SKM-1 (cell line): ENCODE results near the gene PMM1.
A peak's percentile ranks its signal among the peaks of the same experiment; 100 is the strongest.
"Not testable (repeated sequence)": the region's sequence is repeated elsewhere in the genome, so short reads cannot be mapped to it uniquely, and the experiment has no call there.

Source experiments
- DNase-seq: peaks from one replicate; lab custom pipeline; 2025; ENCODE audit not compliant: unreplicated experiment; lab: John Stamatoyannopoulos, UW

PMM1 gene

DNA sequence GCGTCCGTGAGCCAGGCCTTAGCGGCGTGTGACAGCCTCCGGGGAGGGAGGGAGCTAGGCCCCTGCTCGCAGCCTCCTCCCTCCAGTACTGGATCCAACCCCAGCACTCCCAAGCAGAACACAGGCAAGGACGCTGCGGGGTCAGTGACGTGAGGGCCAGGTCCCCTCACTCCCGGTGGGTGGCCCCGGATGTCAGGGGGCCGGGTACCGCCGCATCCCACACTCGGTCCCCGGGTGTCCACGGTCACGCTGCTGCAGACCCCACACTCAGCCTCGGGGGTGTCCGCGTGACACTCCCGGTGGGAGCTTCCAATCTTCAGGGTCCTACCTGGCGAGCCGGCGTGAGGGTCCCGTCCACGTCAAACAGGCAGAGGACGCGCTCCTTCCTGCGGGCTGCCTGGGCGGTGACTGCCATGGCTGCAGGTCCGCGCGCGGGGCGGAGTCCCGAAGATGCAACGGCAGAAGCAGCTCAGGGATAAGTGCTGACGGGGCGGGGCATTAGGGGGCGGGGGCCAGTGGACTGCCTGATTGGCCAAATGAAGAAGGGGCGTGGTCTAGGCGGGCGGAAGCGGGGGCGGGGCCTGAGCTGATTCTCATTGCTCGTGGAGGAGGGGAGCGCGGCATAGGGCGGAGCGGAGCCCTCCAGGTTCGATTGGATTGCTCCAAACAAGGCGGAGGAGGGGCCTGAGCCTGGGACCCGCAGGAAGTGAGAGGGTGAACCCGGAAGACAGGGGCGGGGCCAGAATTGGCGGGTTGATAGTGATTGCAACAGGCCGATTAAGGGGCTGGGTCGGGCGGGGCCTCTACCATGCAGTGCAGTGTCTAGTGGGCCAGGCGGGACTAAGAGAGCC is at the start of gene PMM1:
TSS of gene PMM1 (minus strand) at position 450 of the 851 bp plus-strand sequence. CDS start at position 415, 35 bp downstream.
- DNase-seq: peak; percentile 99

- no peak for DNase-seq
Observed at GRCh38 chr22:41638748-41639147, 49.1 kb upstream of the PMM1 start.

GRCh38 chr22:41638124-41638523 is 48.5 kb upstream of the PMM1 start:
- no peak for DNase-seq

DNA sequence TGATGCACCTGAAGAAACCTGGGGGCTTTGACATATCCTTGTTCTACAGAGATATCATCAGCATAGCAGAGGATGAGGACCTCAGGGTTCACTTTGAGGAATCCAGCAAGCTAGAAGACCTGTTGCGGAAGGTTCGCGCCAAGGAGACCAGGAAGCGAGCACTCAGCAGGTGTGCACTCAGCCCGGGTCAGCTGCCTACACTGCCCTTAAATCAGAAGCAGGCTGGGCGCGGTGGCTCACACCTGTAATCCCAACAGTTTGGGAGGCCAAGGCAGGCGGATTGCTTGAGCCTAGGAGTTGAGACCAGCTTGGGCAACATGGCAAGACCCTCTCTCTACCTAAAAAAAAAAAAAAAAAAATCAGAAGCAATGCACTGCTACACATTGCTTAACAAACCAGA is 48.0 kb upstream of the PMM1 start:
- not testable (repeated sequence) for DNase-seq

DNA sequence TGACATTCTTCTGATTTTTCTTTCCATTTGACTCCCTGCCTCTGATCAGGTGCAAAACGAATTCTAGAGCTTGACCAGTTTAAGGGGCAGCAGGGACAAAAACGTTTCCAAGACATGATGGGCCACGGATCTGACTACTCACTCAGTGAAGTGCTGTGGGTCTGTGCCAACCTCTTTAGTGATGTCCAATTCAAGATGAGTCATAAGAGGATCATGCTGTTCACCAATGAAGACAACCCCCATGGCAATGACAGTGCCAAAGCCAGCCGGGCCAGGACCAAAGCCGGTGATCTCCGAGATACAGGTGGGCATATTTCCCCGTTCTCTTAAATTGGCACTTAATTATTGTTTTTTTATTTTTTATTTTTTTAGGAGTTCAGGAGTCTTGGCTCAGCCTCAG is 46.8 kb upstream of the PMM1 start:
- no peak for DNase-seq

GRCh38 chr22:41634610-41635009 is 45.0 kb upstream of the PMM1 start:
- not testable (repeated sequence) for DNase-seq

DNA sequence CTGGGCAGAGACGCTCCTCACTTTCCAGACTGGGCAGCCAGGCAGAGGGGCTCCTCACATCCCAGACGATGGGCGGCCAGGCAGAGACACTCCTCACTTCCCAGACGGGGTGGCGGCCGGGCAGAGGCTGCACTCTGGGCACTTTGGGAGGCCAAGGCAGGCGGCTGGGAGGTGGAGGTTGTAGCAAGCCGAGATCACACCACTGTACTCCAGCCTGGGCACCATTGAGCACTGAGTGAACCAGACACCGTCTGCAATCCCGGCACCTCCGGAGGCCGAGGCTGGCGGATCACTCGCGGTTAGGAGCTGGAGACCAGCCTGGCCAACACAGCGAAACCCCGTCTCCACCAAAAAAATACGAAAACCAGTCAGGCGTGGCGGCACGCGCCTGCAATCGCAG is 42.0 kb upstream of the PMM1 start:
- DNase-seq: not testable (repeated sequence)

GRCh38 chr22:41631115-41631514 is 41.5 kb upstream of the PMM1 start:
- DNase-seq: not testable (repeated sequence)

DNA sequence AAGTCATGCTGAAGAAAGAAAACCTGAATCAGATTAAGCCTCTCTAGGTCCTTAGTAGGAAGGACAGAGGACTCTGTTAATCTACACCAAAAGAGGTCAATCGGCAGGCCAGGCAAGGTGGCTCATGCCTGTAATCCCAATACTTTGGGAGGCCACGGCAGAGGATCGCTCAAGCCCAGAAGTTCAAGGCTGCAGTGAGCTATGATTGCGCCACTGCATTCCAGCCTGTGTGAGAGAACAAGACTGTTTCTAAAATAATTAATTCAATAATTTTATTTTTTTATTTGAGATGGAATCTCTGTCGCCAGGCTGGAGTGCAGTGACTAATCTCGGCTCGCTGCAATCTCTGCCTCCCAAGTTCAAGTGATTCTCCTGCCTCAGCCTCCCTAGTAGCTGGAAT is 35.9 kb upstream of the PMM1 start:
- no peak for DNase-seq

GRCh38 chr22:41621911-41622179 is 32.2 kb upstream of the PMM1 start:
- DNase-seq: no peak

DNA sequence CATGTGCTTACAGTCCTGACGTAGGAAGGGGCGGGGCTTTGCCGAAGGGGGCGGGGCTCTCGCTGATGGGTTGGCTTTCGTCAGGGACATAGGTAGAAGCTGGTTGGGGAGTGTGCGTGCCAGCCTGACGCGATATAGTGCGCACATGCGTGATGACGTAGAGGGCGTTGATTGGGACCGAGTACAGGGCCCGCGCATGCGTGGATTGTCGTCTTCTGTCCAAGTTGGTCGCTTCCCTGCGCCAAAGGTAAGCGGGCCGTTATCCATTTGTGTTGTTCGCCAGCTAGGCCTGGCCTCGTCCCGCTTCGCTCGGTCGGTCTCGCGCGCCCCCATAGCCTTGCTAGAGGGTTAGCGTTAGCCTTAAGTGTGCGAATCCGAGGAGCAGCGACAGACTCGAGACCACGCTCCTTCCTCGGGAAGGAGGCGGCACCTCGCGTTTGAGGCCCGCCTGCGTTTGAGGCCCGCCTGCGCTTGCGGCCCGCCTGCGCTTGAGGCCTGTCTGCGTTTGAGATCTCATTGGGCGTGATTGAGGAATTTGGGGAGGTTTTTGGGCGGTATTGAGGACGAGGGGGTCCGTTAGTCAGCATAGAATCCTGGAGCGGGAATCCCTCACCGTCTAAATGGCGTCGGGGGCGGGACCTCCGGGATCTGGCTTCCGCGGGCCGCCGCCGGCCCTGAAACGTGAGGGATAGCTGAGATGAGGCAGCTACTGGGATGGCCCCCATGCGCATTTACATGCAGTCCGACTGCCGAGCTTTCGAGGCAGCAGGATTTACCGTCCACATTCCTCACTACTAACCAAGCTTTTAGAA is 31.7 kb upstream of the PMM1 start, which contains the start of gene XRCC6:
TSS of gene XRCC6 (plus strand) at position 197 of the 812 bp plus-strand sequence. CDS start 710 bp downstream, outside the sequence.
- DNase-seq: peak; percentile 98

GRCh38 chr22:41620589-41621098 is 31.0 kb upstream of the PMM1 start, which contains the start of gene DESI1:
TSS of gene DESI1 (minus strand) at chr22:41621043. CDS start at chr22:41620839, 204 bp downstream.
- no peak for DNase-seq

DNA sequence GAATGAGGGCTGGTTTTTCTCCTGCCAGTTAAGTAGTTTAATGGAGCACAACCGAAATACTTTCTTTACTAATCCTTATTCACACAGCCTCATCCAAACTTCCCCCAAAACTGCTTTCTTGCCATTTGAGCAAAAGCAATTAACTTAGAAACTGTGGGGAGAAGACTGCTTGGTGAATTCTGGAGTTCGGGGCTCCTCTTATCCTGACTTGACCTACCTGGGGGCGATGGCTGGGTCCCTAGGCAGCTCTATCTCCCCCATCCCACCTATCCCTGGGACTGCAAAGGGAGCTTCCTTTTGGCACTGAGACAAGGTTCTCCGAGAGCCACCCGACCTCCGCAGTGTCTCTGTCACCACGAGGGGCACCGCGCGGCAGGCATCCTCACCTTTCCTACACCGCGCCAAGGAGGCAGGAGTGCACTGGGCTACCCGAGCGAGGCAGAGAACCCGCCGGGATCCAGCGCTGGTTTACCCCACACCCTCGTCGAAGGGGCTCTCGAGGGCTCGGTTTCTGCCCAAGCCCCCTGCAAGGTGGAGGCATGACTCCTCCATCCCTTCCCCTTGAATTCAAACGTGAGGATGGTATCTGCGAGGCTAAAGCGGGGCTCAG is 30.4 kb upstream of the PMM1 start:
- no peak for DNase-seq

- DNase-seq: no peak
Observed at GRCh38 chr22:41613456-41613855, 23.8 kb upstream of the PMM1 start.

DNA sequence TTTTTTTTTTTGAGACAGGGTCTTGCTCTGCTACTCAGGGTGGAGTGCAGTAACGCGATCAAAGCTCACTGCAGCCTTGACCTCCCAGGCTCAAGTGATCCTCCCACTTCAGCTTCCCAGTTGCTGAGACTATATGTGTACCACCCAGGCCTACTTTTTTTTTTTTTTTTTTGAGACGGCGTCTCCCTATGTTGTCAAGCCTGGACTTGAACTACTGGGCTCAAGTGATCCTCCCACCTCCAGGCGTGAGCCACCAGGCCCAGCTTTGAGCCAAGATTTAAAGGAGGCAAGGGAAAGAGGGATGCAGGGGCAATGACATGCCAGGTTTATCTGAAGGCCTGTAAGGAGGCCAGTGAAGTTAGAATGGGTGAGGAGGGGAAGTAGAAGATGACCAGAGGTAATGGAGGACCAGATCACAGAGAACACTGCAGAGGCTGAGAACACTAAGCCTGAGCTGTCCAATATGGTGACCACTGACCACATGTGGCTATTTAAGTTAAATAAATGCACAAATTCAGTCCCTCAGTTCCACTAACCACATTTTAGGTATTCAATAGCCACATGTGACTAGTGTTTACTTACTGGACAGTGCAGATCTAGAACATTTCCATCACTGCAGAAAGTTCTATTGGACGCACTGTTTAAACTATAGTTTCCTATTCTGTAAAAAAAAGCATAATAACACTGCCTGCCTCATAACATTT is 23.1 kb upstream of the PMM1 start:
- DNase-seq: no peak

DNA sequence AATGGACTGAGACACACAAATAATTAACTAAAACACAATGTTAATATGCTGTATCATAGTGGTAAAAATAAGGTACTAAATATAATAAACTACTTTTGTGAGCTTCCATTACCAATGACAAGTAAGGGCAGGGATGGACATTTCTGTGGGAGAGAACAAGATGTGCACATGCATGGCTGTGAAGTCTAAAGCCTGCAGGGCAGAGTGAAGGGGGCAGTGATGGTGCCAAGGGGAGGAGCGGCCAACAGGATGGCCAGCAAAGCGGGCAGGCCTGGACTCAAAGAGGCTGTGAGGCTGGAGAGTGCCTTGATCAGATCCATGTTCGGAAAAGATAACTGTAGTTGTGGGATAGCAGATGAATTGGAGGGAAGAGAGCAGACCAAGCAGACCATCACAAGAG is 18.7 kb upstream of the PMM1 start:
- no peak for DNase-seq

- no peak for DNase-seq
Observed at GRCh38 chr22:41603873-41604332, 14.3 kb upstream of the PMM1 start.

GRCh38 chr22:41600976-41601375 is 11.3 kb upstream of the PMM1 start:
- no peak for DNase-seq

DNA sequence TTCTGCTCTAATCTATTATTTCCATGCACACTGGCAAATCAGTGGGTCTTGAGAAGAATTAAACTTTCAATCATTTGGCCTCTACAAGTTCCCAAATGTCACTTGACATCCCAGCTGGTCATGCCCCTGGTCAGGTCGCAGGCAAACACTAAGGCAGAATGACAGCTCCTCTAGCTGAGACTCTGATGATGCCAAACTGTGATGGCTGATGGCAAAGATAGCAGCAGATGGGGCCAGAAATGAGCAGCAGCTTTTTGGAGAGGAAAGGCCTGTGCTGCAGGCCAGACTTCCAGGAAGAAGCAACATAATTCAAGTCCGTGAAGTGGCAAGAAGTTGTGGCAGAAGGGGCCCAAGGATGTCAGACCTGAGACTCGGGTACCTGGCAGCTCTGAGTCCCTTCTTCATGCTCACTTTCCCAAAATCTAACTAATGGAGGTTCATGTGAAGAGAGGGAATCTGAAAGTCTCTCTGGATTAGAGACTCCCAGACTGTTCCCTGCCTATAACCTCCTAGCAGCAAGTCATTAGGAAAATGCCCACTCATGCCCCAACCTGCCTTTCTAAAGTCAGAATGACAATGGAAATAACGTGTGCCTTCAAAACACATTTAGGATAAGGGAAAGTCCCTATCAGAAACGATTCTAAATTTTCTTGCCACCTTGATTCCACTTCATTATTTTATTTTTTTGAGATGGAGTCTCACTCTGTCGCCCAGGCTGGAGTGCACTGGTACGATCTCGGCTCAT is 9.4 kb upstream of the PMM1 start:
- no peak for DNase-seq

- DNase-seq: no peak
Observed at GRCh38 chr22:41598081-41598480, 8.4 kb upstream of the PMM1 start.
